GM23248 (cell line): ENCODE results near the gene ITPKB. TPM values are rescaled to one million over a fixed set of nuclear protein-coding genes. Genes with fewer than 3 reads are reported as not detected.

Source experiments
- DNase-seq: peaks from one replicate; pipeline ENCODE4 v3.0.0-alpha.2; 2015
- H2AFZ ChIP-seq: fragments of 200-600 bp; sonication (generic); 2 replicates; pipeline ENCODE4 v1.6.1; 2016; ENCODE audit warnings: antibody characterized with exemption
- H3F3A ChIP-seq: fragments of 200-600 bp; sonication (generic); 2 replicates; pipeline ENCODE4 v1.6.1; 2016; ENCODE audit warnings: mild to moderate bottlenecking, antibody characterized with exemption, mixed run types; ENCODE audit not compliant: insufficient read depth
- H3K27ac ChIP-seq: fragments of 200-600 bp; sonication (generic); 2 replicates; pipeline ENCODE4 v1.5.1; 2016; ENCODE audit warnings: mild to moderate bottlenecking
- H3K27me3 ChIP-seq: fragments of 200-600 bp; sonication (generic); replicated peaks from 2 replicates; pipeline ENCODE4 v1.6.1; 2016; ENCODE audit warnings: mild to moderate bottlenecking; ENCODE audit not compliant: insufficient read depth
- H3K36me3 ChIP-seq: fragments of 200-600 bp; sonication (generic); 2 replicates; pipeline ENCODE4 v1.6.1; 2016; ENCODE audit warnings: low read depth, mild to moderate bottlenecking
- H3K4me1 ChIP-seq: fragments of 200-600 bp; sonication (generic); 2 replicates; pipeline ENCODE4 v1.6.1; 2016; ENCODE audit warnings: mild to moderate bottlenecking; ENCODE audit not compliant: insufficient read depth
- H3K4me2 ChIP-seq: fragments of 200-600 bp; sonication (generic); one replicate; pipeline ENCODE4 v1.6.1; 2016; ENCODE audit warnings: mild to moderate bottlenecking; ENCODE audit not compliant: unreplicated experiment
- H3K4me3 ChIP-seq: fragments of 200-600 bp; sonication (generic); 2 replicates; pipeline ENCODE4 v1.5.1; 2016; ENCODE audit warnings: mild to moderate bottlenecking
- H3K79me2 ChIP-seq: fragments of 200-600 bp; sonication (generic); 2 replicates; pipeline ENCODE4 v1.6.1; 2016; ENCODE audit warnings: mild to moderate bottlenecking; ENCODE audit not compliant: insufficient read depth
- H3K9ac ChIP-seq: fragments of 200-600 bp; sonication (generic); 2 replicates; pipeline ENCODE4 v1.6.1; 2016; ENCODE audit warnings: mild to moderate bottlenecking
- H3K9me2 ChIP-seq: fragments of 200-600 bp; sonication (generic); 2 replicates; pipeline ENCODE4 v1.6.1; 2016; ENCODE audit warnings: mixed run types, mild to moderate bottlenecking, moderate library complexity; ENCODE audit not compliant: insufficient read depth
- H3K9me3 ChIP-seq: fragments of 200-600 bp; sonication (generic); one replicate; pipeline ENCODE4 v1.6.1; 2017; ENCODE audit warnings: low read depth
- H4K20me1 ChIP-seq: fragments of 200-600 bp; sonication (generic); 2 replicates; pipeline ENCODE4 v1.6.0; 2016; ENCODE audit not compliant: insufficient read depth
- EZH2 ChIP-seq: fragments of 200-600 bp; sonication (generic); IDR thresholded peaks from 2 replicates; pipeline ENCODE4 v1.6.1; 2018; ENCODE audit warnings: antibody characterized with exemption, mild to moderate bottlenecking; ENCODE audit not compliant: insufficient read depth, poor library complexity, severe bottlenecking
- EZH2phosphoT487 ChIP-seq: fragments of 200-600 bp; sonication (generic); IDR thresholded peaks from 2 replicates; pipeline ENCODE4 v1.6.1; 2018; ENCODE audit warnings: antibody characterized with exemption, moderate library complexity, mild to moderate bottlenecking, low read depth; ENCODE audit not compliant: insufficient read depth
- WGBS, 2 experiments: methylation state at CpG; one replicate each; pipeline ENCODE4 v1.1.6; 2015 to 2017; ENCODE audit warnings: low lambda C conversion rate in 2 of 2, low coverage in 1 of 2; ENCODE audit errors: missing lambda C conversion rate in 2 of 2; 5-methylcytosine and 5-hydroxymethylcytosine counted together
- in situ Hi-C: fragments of 300-500 bp; cut with MboI; formaldehyde crosslinking; loops from 2 replicates; pipeline ENCODE4 v1.15.0; 2020
- polyA plus RNA-seq: library from polyadenylated mRNA; unstranded; fragments of >200 nt; fragmentation: Nextera tagmentation; extraction: Ambion mirVana; gene quantifications from 2 replicates; pipeline ENCODE4 v1.2.1, GENCODE V29; 2016
- total RNA-seq: library from RNA; depleted of rRNA; stranded (reverse); fragments of >200 nt; shearing (Covaris generic); gene quantifications from 2 replicates; pipeline ENCODE4 v1.2.3, GENCODE V29; 2014

Gene ITPKB
- total and polyA plus RNA-seq, 2 experiments from 2014 or later: 0.26 to 0.86 TPM

- no peak overlapping the region for H3K27ac ChIP-seq
- in situ Hi-C loops: no loop called here
- DNase-seq: no peak
- H3K79me2 ChIP-seq: no peaks in the 10 kb centered on the region
- H3K9me2 ChIP-seq: no peaks in the 10 kb centered on the region
- no peak overlapping the region for H2AFZ ChIP-seq
- H4K20me1 ChIP-seq: no peaks in the 10 kb centered on the region
- peaks cover 6% of the 10 kb centered on the region; the same call in 1 of the 2 replicates for H3K4me1 ChIP-seq
- H3K4me2 ChIP-seq: no peak overlapping the region
- H3K4me3 ChIP-seq: no peak overlapping the region
- TF ChIP-seq EZH2 (no peak), EZH2phosphoT487 (no peak)
- H3K9ac ChIP-seq: no peak overlapping the region
- H3K9me3 ChIP-seq: no peaks in the 10 kb centered on the region
- no peaks in the 10 kb centered on the region for H3K27me3 ChIP-seq
- 82 to 83% methylated on average over 18 of the region's 18 CpGs for WGBS, 2 experiments
- no peaks in the 10 kb centered on the region for H3K36me3 ChIP-seq
- no peaks in the 10 kb centered on the region for H3F3A ChIP-seq
Measured at GRCh38 chr1:226629210-226629895, 109.7 kb downstream of the ITPKB start.

- H3F3A ChIP-seq: no peaks in the 10 kb centered on the region
- H3K4me1 ChIP-seq: peaks cover 7% of the 10 kb centered on the region; the same call in 1 of the 2 replicates
- TF ChIP-seq EZH2phosphoT487: no peak
Measured at GRCh38 chr1:226628612-226629155, 110.4 kb downstream of the ITPKB start.

GRCh38 chr1:226627924-226628611 lies 111.0 kb downstream of the ITPKB start:
- WGBS, 2 experiments: 83 to 85% methylated on average over 11 of the region's 11 CpGs
- H3K36me3 ChIP-seq: no peaks in the 10 kb centered on the region
- H3K4me3 ChIP-seq: no peak overlapping the region
- TF ChIP-seq EZH2: no peak
- no peak for TF ChIP-seq EZH2phosphoT487
- in situ Hi-C loops: no loop called here
- H3K4me1 ChIP-seq: peaks cover 7% of the 10 kb centered on the region; the same call in 1 of the 2 replicates
- no peaks in the 10 kb centered on the region for H3F3A ChIP-seq
- DNase-seq: no peak
- no peak overlapping the region for H3K4me2 ChIP-seq
- no peak overlapping the region for H3K27ac ChIP-seq
- no peaks in the 10 kb centered on the region for H3K9me3 ChIP-seq
- H4K20me1 ChIP-seq: no peaks in the 10 kb centered on the region
- H3K27me3 ChIP-seq: no peaks in the 10 kb centered on the region
- no peak overlapping the region for H2AFZ ChIP-seq
- H3K9ac ChIP-seq: no peak overlapping the region
- H3K9me2 ChIP-seq: no peaks in the 10 kb centered on the region
- no peaks in the 10 kb centered on the region for H3K79me2 ChIP-seq

More at GRCh38 chr1:226628612-226629155, 110.4 kb downstream of the ITPKB start:
- Histone ChIP-seq H4K20me1 (no peaks in the 10 kb centered on the region), H3K4me3 (no peak overlapping the region), H2AFZ (no peak overlapping the region), H3K9me3 (no peaks in the 10 kb centered on the region), H3K27ac (no peak overlapping the region), H3K79me2 (no peaks in the 10 kb centered on the region), H3K9me2 (no peaks in the 10 kb centered on the region), H3K36me3 (no peaks in the 10 kb centered on the region), H3K4me2 (no peak overlapping the region), H3K9ac (no peak overlapping the region), H3K27me3 (no peaks in the 10 kb centered on the region)
- in situ Hi-C loops: no loop called here
- WGBS, 2 experiments: 84 to 87% methylated on average over 10 of the region's 10 CpGs
- no peak for DNase-seq

GRCh38 chr1:226627050-226627755 lies 111.9 kb downstream of the ITPKB start:
- no peaks in the 10 kb centered on the region for H3K9me2 ChIP-seq
- H2AFZ ChIP-seq: no peak overlapping the region
- DNase-seq: no peak
- no peak for TF ChIP-seq EZH2
- no peak for TF ChIP-seq EZH2phosphoT487
- no peak overlapping the region for H3K4me3 ChIP-seq
- H3K36me3 ChIP-seq: no peaks in the 10 kb centered on the region
- H3F3A ChIP-seq: no peaks in the 10 kb centered on the region
- H3K27me3 ChIP-seq: no peaks in the 10 kb centered on the region
- WGBS, 2 experiments: 63 to 68% methylated on average over 6 of the region's 6 CpGs
- H3K27ac ChIP-seq: no peak overlapping the region
- H3K79me2 ChIP-seq: no peaks in the 10 kb centered on the region
- no peaks in the 10 kb centered on the region for H3K9me3 ChIP-seq
- H3K4me1 ChIP-seq: peaks cover 7% of the 10 kb centered on the region; the same call in 1 of the 2 replicates
- no peaks in the 10 kb centered on the region for H4K20me1 ChIP-seq
- H3K9ac ChIP-seq: no peak overlapping the region
- in situ Hi-C loops: no loop called here
- no peak overlapping the region for H3K4me2 ChIP-seq
